CMK (cell line): ENCODE results near the gene TNFSF9.

Source experiments
- DNase-seq: peaks from one replicate; pipeline ENCODE4 v3.0.0-alpha.2; 2010; ENCODE audit warnings: low read depth

TNFSF9 gene

GRCh38 chr19:6530386-6531162 lies at the start of gene TNFSF9:
Gene TNFSF9, plus strand, starts transcription at chr19:6531026. Its CDS starts 11 bp downstream, at chr19:6531037.
- DNase-seq, result no peak

- DNase-seq, result no peak
Observed at GRCh38 chr19:6481541-6482342, 49.1 kb upstream of the TNFSF9 start, which contains the start of gene DENND1C. Gene DENND1C, minus strand, starts transcription at chr19:6481787. Its CDS starts 92 bp downstream, at chr19:6481695.

DNA sequence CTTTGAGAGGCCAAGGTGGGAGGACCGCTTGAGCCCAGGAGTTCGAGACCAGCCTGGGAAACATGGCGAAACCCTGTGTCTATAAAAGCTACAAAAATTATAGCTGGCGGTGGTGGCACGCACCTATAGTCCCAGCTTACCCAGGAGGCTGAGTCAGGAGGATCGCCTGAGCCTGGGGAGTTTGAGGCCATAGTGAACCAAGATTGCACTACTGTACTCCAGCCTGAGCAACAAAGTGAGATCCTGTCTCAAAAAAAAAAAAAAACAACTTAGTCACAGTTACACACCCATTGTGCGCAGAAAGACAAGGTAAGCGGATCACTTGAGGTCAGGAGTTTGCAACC lies 48.5 kb upstream of the TNFSF9 start:
- DNase-seq, result no peak

DNA sequence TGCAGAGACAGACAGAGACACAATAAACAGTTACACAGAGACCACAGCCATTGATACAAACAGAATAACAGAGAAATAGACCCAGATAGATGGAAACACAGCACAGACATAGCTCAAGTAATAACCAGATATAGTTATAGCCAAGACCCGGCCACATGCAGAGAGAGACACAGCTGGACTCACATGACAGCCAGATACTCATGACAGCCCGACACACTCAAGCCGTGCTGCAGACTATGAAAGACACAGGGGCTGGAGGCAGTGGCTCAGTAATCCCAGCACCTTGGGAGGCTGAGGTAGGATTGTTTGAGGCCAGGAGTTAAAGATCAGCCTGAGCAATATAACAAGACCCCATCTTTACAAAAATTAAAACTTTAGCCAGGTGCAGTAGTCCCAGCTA lies 47.6 kb upstream of the TNFSF9 start:
- DNase-seq, result no peak

GRCh38 chr19:6484230-6484629 lies 46.6 kb upstream of the TNFSF9 start:
- no peak for DNase-seq

GRCh38 chr19:6484831-6485230 lies 46.0 kb upstream of the TNFSF9 start:
- DNase-seq, result no peak

GRCh38 chr19:6489278-6490061 lies 41.4 kb upstream of the TNFSF9 start:
- no peak for DNase-seq

DNA sequence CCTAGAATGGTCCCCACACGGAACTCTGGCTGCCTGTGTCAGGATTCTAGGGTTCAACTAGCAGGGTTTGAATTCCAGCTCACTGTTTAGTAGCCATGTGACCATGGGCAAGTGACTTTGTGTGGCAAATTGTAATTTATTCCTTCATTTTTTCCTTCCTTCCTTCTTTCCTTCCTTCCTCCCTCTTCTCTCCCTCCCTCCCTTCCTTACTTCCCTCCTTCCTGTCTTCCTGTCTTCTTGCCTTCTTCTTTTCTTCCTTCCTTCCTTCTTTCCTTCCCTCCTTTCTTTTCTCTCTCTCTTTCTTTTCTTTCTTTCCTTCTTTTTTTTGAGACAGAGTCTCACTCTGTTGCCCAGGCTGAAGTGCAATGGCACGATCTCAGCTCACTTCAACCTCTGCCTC lies 40.7 kb upstream of the TNFSF9 start:
- DNase-seq, result no peak

GRCh38 chr19:6491802-6492592 lies 38.8 kb upstream of the TNFSF9 start:
- DNase-seq, result no peak

GRCh38 chr19:6494438-6495036 lies 36.3 kb upstream of the TNFSF9 start:
- no peak for DNase-seq

DNA sequence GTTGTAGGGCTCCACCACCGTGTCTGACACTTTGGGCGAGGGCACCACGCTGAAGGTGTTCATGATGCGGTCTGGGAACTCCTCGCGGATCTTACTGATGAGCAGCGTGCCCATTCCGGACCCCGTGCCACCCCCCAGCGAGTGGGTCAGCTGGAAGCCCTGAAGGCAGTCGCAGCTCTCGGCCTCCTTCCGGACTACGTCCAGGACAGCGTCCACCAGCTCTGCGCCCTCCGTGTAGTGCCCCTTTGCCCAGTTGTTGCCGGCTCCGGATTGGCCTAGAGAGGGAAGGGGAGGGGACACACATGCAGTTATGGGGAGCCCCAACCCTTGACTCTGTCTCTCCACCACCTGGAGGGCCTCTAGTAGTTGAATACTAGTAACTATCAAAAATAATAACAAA lies 34.9 kb upstream of the TNFSF9 start:
- no peak for DNase-seq

GRCh38 chr19:6498294-6499036 lies 32.4 kb upstream of the TNFSF9 start:
- DNase-seq, result no peak

DNA sequence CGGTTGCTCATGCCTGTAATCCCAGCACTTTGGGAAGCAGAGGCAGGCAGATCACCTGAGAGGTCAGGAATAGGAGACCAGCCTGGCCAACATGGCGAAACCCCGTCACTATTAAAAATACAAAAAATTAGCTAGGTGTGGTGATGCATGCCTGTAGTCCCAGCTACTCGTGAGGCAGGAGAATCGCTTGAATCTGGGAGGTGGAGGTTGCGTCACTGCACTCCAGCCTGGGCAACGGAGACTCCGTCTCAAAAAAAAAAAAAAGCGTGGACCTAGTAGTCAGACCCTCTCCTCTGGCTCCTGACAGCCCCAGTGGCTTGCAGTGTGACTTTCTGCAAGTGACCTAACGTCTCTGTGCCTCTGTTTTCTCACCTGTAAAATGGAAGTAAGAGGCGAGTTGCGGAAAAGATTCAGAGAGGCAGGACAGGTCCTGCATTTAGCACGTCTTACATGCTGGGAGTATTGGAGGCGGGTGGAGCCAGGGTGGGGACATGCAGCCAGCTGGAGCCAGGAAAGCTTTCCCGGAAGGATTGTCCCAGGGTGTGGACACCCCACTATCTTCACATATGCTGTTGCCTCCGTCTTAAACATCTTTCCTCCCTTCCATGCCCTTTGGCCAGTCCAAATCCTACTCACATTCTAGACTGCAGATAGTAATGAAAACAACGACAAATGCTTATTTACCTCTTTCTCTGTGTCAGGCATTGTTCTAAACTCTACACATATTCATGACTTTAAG lies 31.6 kb upstream of the TNFSF9 start:
- DNase-seq, result no peak

GRCh38 chr19:6500837-6501739 lies 29.7 kb upstream of the TNFSF9 start:
- DNase-seq, result no peak

GRCh38 chr19:6501740-6502648 lies 28.8 kb upstream of the TNFSF9 start, which contains the start of gene TUBB4A:
Gene TUBB4A, minus strand, starts transcription at chr19:6502309. Its CDS starts 97 bp downstream, at chr19:6502212.
- no peak for DNase-seq

- DNase-seq, result no peak
Observed at GRCh38 chr19:6503407-6504201, 27.2 kb upstream of the TNFSF9 start.
